A673 (cell line): ENCODE data around the gene LRRN2. TPM values are rescaled to one million over a fixed set of nuclear protein-coding genes. Genes with fewer than 3 reads are reported as not detected.
"Not testable (repeated sequence)": the region's sequence is repeated elsewhere in the genome, so short reads cannot be mapped to it uniquely, and the experiment has no call there.

Source experiments
- BruUV-seq: library from RNA; stranded (reverse); fragments of 400-500 nt; replicated peaks from 2 replicates; lab custom pipeline; 2021; lab: Mats Ljungman, UMichigan
- CTCF ChIA-PET: fragments of 300-600 bp; sonication (Branson Sonifier 250); formaldehyde crosslinking; loops from one replicate; lab custom pipeline; 2022; ENCODE audit warnings: antibody characterized with exemption; lab: Charles Lee
- POLR2A ChIA-PET: fragments of 300-600 bp; sonication (Branson Sonifier 250); formaldehyde crosslinking; loops from one replicate; lab custom pipeline; 2022; ENCODE audit warnings: antibody characterized with exemption; ENCODE audit not compliant: low non-redundant PET; lab: Charles Lee
- DNase-seq: peaks from one replicate; pipeline ENCODE4 v3.0.0-alpha.2; 2015; ENCODE audit warnings: low spot score
- H3K27ac ChIP-seq: fragments of 200-600 bp; sonication (generic); 2 replicates; pipeline ENCODE4 v1.5.1; 2016; ENCODE audit warnings: mixed run types, low read depth, mild to moderate bottlenecking, mixed read lengths, antibody characterized with exemption, low read length; ENCODE audit not compliant: poor library complexity, severe bottlenecking
- H3K27me3 ChIP-seq: fragments of 200-600 bp; sonication (generic); replicated peaks from 2 replicates; pipeline ENCODE4 v1.6.1; 2017; ENCODE audit warnings: mixed run types, low read depth, mild to moderate bottlenecking, mixed read lengths, antibody characterized with exemption, low read length; ENCODE audit not compliant: insufficient read depth, poor library complexity
- H3K36me3 ChIP-seq: fragments of 200-600 bp; sonication (generic); 2 replicates; pipeline ENCODE4 v1.6.1; 2016; ENCODE audit warnings: mixed run types, mild to moderate bottlenecking, mixed read lengths, antibody characterized with exemption, low read length; ENCODE audit not compliant: insufficient read depth, poor library complexity, severe bottlenecking
- H3K4me1 ChIP-seq: fragments of 200-600 bp; sonication (generic); 2 replicates; pipeline ENCODE4 v1.6.1; 2017; ENCODE audit warnings: mixed run types, mild to moderate bottlenecking, mixed read lengths, antibody characterized with exemption, low read length; ENCODE audit not compliant: insufficient read depth, poor library complexity, severe bottlenecking
- H3K4me3 ChIP-seq: fragments of 200-600 bp; sonication (generic); 2 replicates; pipeline ENCODE4 v1.5.1; 2016; ENCODE audit warnings: low read depth, mixed run types, mild to moderate bottlenecking, mixed read lengths, low read length; ENCODE audit not compliant: poor library complexity, severe bottlenecking
- H3K9me3 ChIP-seq: fragments of 200-600 bp; sonication (generic); 2 replicates; pipeline ENCODE4 v1.6.1; 2016; ENCODE audit warnings: mixed run types, low read depth, mild to moderate bottlenecking, mixed read lengths, antibody characterized with exemption, low read length; ENCODE audit not compliant: poor library complexity, severe bottlenecking
- EZH2 ChIP-seq: fragments of 200-600 bp; sonication (generic); IDR thresholded peaks from 2 replicates; pipeline ENCODE4 v1.6.1; 2017; ENCODE audit warnings: borderline replicate concordance, low read depth, mild to moderate bottlenecking, mixed read lengths, antibody characterized with exemption, low read length; ENCODE audit not compliant: poor library complexity, severe bottlenecking
- intact Hi-C: fragments of 100-400 bp; cut with micrococcal nuclease; formaldehyde crosslinking; loops from one replicate; pipeline ENCODE4 v1.10.0; 2022; ENCODE audit not compliant: unreplicated experiment
- total RNA-seq: library from RNA; stranded (reverse); gene quantifications from 2 replicates; pipeline ENCODE4 v1.2.3, GENCODE V29; 2021
- TF ChIP-seq, protein P1 (sequence below): fragments of 300-800, 200-600 bp; sonication (generic); conservative IDR thresholded peaks from 2 replicates; pipeline ENCODE4 v1.5.1; 2017; ENCODE audit warnings: low read depth, mild to moderate bottlenecking, antibody characterized with exemption, low read length, moderate library complexity, mixed read lengths

LRRN2 gene
- total RNA-seq, 1 experiment from 2014 or later, result not detected

GRCh38 chr1:204630132-204630905 lies 55.2 kb downstream of the LRRN2 start:
- Histone ChIP-seq H3K9me3 (no peaks in the 10 kb centered on the region), H3K36me3 (no peaks in the 10 kb centered on the region), H3K27me3 (no peaks in the 10 kb centered on the region), H3K4me1 (no peaks in the 10 kb centered on the region), H3K4me3 (no peak overlapping the region), H3K27ac (no peak overlapping the region)
- no TSS peak for BruUV-seq
- POLR2A ChIA-PET, result no interaction called here
- intact Hi-C loops, result no loop called here
- DNase-seq, result no peak
- no peak for TF ChIP-seq EZH2
- TF ChIP-seq, protein P1, sequence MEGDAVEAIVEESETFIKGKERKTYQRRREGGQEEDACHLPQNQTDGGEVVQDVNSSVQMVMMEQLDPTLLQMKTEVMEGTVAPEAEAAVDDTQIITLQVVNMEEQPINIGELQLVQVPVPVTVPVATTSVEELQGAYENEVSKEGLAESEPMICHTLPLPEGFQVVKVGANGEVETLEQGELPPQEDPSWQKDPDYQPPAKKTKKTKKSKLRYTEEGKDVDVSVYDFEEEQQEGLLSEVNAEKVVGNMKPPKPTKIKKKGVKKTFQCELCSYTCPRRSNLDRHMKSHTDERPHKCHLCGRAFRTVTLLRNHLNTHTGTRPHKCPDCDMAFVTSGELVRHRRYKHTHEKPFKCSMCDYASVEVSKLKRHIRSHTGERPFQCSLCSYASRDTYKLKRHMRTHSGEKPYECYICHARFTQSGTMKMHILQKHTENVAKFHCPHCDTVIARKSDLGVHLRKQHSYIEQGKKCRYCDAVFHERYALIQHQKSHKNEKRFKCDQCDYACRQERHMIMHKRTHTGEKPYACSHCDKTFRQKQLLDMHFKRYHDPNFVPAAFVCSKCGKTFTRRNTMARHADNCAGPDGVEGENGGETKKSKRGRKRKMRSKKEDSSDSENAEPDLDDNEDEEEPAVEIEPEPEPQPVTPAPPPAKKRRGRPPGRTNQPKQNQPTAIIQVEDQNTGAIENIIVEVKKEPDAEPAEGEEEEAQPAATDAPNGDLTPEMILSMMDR, result no peak
- CTCF ChIA-PET, result no interaction called here

DNA sequence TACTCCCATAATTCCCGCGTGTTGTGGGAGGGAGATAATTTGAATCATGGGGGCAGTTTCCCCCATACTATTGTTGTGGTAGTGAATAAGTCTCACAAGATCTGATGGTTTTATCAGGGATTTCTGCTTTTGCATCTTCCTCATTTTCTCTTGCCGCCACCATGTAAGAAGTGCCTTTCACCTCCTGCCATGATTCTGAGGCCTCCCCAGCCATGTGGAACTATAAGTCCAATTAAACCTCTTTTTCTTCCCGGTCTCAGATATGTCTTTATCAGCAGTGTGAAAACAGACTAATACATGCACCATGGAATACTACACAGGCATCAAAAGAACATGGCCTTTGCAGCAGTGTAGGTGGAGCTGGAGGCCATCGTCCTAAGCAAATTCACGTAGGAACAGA lies 56.1 kb downstream of the LRRN2 start:
- H3K9me3 ChIP-seq, intact Hi-C loops, H3K27ac ChIP-seq, H3K4me1 ChIP-seq, H3K27me3 ChIP-seq, H3K4me3 ChIP-seq, H3K36me3 ChIP-seq, CTCF ChIA-PET, BruUV-seq, DNase-seq, POLR2A ChIA-PET: not testable (repeated sequence)

DNA sequence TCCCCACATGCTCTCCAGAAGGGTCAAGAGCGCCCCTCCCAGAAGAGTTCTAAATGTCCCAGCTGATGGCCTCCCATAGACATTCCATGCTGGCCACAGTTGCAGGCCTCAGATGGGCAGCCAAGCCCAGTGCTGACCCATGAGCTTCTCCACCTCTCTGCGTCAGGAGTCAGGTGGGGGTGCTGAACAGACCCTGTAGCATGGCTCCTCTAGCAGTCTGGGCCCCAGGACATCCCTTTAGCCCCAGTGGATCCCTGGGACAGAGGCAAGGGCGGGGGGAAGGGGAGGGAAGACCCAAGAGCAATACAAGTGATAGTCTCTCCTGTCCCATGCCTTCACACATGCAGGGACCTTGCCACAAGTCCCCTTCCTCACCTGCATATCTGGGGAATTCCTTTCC lies 56.7 kb downstream of the LRRN2 start:
- H3K36me3 ChIP-seq, result no peaks in the 10 kb centered on the region
- DNase-seq, result no peak
- no peaks in the 10 kb centered on the region for H3K9me3 ChIP-seq
- BruUV-seq, result no TSS peak
- CTCF ChIA-PET, result no interaction called here
- H3K27me3 ChIP-seq, result no peaks in the 10 kb centered on the region
- POLR2A ChIA-PET, result no interaction called here
- TF ChIP-seq, protein P1, result no peak
- TF ChIP-seq EZH2, result no peak
- intact Hi-C loops, result no loop called here
- no peak overlapping the region for H3K4me3 ChIP-seq
- no peaks in the 10 kb centered on the region for H3K4me1 ChIP-seq
- H3K27ac ChIP-seq, result no peak overlapping the region

DNA sequence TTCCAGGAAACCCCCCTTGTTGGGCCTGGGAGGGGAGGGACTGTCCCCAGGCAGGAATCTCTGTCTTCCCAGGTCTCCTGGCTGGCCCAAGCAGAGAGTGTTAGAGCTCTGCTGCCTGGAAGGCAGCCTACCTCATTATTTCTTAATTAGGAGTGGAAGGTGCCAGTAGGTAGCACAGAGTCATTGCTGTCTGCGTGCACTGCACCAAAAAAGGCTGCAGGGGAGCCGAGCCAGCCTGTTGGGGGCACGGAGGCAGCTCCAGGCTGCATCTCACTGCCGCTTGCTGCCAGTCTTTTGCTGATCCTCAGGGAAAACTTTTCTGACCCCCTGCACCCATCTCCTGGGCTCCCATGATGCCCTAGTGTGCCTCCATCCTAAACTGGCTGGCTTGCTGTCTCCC lies 58.1 kb downstream of the LRRN2 start:
- Histone ChIP-seq H3K27ac (no peak overlapping the region), H3K4me1 (no peaks in the 10 kb centered on the region), H3K27me3 (no peaks in the 10 kb centered on the region), H3K36me3 (no peaks in the 10 kb centered on the region), H3K4me3 (no peak overlapping the region), H3K9me3 (no peaks in the 10 kb centered on the region)
- ChIA-PET POLR2A (no interaction called here), CTCF (no interaction called here)
- no TSS peak for BruUV-seq
- DNase-seq, result no peak
- no peak for TF ChIP-seq EZH2
- TF ChIP-seq, protein P1, result no peak
- intact Hi-C loops, result no loop called here
